ENCODE data around the gene IL10RA.
"Not testable (repeated sequence)": the region's sequence is repeated elsewhere in the genome, so short reads cannot be mapped to it uniquely, and the experiment has no call there.

DNA sequence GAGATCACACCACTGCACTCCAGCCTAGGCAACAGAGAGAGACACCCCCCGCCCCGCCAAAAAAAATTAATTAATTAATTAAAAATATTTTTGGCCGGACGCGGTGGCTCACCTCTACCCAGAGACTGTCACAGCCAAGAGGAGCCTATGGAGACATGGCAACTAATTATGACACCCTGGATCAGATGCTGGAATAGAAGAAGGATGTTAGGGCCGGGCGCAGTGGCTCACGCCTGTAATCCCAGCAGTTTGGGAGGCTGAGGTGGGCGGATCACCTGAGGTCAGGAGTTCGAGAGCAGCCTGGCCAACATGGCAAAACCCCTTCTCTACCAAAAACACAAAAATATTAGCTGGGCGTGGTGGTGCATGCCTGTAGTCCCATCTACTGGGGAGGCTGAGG lies 37.7 kb upstream of the IL10RA start:
- TF ChIP-seq POLR2AphosphoS5, CTCF, POLR2A (IDR thresholded peaks at IDR 0.05): not testable (repeated sequence)

All from breast epithelium (tissue), 3 donors.